GM18519 (cell line): ENCODE measurements around the gene CLDN24.

ENCODE experiments used
- ATAC-seq: cut with Tn5 transposase; IDR thresholded peaks from one replicate; pipeline ENCODE4 v1.9.1; 2021; ENCODE audit warnings: mild to moderate bottlenecking, moderate library complexity; ENCODE audit not compliant: unreplicated experiment, low FRiP score

The CLDN24 gene

GRCh38 chr4:183287309-183287659 is 34.9 kb downstream of the CLDN24 start:
- no peak for ATAC-seq

GRCh38 chr4:183286590-183287308 is 35.5 kb downstream of the CLDN24 start:
- no peak for ATAC-seq

- no peak for ATAC-seq
These were observed 36.3 kb downstream of the CLDN24 start for GRCh38 chr4:183285886-183286285.

DNA sequence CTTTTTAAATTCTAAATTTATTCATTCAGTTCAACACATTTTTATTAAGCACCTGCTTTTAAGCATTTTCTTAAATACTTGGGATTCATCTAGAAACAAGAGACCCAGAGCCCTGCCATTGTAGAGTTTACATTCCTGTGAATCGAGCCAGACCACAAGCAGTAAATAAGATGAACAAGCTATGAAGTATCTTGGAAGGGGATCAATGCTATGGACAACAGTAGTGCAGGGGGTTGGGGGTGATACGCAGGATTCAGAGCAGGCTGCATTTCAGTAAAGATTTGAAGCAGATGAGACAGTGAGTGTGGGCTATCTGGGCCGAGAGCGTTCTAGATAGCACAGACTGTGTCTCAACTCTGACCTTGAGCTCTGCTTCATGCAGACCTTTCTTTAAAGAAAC is 37.3 kb downstream of the CLDN24 start:
- ATAC-seq = no peak

DNA sequence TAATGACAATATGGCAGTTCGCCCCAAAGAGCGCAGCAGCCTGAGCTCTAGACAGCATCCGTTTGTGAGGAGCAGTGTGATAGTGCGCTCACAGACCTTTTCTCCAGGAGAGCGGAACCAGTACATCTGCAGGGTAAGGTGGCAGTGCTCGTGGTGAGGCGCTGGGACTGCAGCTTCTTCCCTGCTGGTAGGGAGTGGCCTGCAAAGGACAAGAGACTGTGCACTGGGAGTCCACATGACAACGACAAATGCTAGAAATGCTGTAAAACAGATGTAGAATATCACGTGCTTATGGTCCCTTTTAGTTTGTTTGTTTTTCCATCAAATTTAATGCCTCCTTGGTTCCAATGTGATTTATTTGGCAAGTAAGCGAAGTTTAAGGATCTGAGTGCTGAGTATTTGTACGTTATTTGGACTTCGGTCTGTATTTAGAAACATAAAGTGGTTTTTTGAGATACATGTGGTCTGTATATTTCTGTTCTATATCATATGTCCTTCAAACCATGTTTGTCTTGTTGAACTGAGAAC is 37.9 kb downstream of the CLDN24 start:
- no peak for ATAC-seq

DNA sequence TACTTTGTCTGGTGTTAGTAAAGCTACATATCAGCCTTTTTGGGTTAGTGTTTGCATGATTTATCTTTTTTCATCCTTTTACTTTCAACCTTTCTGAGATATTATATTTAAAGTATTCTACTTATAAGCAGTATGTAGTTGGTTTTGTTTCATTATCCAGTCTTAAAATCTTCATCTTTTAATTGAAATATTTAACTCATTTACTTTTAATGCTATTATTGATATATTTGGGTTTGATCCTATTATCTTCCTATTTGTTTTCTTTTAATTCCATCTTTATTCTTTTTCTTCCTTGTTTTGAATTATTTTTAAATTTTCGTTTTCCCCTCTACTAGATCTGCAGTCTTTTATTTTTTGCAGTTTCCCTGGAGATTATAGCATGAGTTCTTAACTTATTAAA is 46.1 kb downstream of the CLDN24 start:
- ATAC-seq = no peak

GRCh38 chr4:183272384-183272783 is 49.8 kb downstream of the CLDN24 start:
- ATAC-seq = no peak
